HG02798 (cell line): Measurements from ENCODE around the gene CBLB.
A peak's percentile ranks its signal among the peaks of the same experiment; 100 is the strongest.

ENCODE experiments used
- ATAC-seq: cut with Tn5 transposase; IDR thresholded peaks from one replicate; pipeline ENCODE4 v1.9.1; 2021; ENCODE audit warnings: mild to moderate bottlenecking; ENCODE audit not compliant: unreplicated experiment, poor library complexity

CBLB gene

GRCh38 chr3:105848821-105849220 is 20.0 kb downstream of the CBLB start:
- ATAC-seq = no peak

DNA sequence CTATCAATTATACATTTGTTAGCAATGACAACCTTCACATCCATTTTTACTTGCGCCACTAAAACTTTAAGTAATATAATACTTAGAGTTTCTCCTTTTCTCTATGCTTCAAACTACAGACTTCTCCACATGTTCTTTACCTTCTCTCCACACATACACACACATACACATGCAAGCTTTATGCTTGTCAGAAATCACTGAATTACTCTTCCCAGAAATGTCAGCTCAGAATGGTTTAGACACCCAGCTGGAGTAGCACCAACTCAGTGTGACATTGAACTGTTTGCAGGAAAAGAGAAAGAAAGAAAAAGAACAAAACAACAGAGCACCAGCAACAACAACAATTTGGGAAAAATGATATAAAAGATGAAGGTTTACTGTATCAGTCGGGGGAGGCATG is 20.9 kb downstream of the CBLB start:
- ATAC-seq = no peak

GRCh38 chr3:105847452-105847851 is 21.4 kb downstream of the CBLB start:
- ATAC-seq = no peak

DNA sequence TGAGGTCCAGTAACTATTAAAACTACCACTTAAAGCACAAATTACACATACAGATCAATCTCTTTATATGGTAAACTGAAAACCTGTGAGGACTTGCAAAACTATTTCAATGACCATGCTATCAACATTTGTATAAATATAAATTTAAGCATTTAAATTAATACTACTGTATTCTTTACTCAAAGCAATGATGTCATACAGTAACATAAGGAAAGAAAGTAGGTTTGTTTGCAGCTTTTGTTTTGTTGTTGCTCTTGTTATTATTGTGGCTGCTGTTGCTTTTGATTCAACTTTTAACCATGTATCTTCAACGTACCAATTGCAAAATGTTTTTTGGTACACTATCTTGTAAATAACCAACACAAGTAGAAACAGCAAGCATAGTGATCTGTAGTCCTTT is 22.0 kb downstream of the CBLB start:
- ATAC-seq = no peak

- no peak for ATAC-seq
Measured at GRCh38 chr3:105845488-105845887, 23.3 kb downstream of the CBLB start.

GRCh38 chr3:105844704-105845103 is 24.1 kb downstream of the CBLB start:
- ATAC-seq = no peak

- no peak for ATAC-seq
Measured at GRCh38 chr3:105843994-105844393, 24.8 kb downstream of the CBLB start.

DNA sequence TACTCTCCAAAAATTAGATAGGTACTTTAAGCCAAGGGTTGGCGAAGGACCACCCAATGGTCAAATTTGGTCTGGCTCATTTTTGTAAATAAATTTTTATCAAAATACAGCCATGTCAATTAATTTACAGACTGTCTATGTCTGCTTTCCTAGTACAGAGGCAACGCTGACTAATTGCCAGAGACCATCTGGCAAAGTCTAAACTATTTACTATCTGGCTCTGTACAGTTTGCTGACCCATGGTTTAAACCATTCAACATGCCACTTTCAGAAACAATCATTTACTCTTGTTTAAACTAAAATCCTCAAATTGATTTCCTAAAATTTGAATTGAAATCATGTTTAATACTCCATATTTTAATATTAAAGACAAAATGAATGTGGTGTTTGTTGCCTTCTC is 25.9 kb downstream of the CBLB start:
- no peak for ATAC-seq

GRCh38 chr3:105842449-105842848 is 26.4 kb downstream of the CBLB start:
- ATAC-seq = no peak

DNA sequence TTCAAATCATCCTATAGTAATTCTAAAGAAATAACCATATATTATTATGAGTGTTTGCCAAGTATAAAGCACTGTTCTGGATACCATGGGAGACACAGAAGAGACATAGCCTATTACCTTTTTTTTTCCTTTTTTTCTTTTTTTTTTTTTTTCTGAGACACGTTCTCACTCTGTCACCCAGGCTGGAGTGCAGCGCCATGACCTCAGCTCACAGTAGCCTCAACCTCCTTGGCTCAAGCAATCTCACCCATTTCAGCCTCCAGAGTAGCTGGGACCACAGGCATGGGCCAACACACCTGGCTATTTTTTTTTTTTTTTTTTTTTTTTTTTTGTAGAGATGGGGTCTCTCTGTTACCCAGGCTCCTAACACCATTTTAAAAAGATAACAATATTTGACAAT is 30.9 kb downstream of the CBLB start:
- ATAC-seq = no peak

- peak; percentile 94 for ATAC-seq
Measured at GRCh38 chr3:105837143-105837740, 31.6 kb downstream of the CBLB start.

DNA sequence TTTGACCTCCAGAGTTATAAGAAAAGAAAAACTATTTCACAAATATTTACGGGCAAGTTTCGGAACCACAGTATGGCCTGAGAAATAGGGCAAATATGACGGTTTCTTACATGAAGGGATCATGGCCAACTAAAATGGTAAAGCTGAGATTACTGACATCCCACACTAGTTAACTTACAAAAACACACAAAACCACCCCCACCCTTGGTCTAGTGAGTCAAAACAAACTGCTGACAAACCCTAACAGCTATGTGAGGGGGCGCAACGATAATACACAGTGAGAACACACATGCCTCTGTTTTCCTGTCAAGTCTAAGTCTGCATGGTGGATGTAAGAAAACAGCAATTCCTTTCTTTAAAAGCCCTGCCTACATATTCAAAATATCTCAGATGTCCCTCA is 32.3 kb downstream of the CBLB start:
- peak; percentile 59 for ATAC-seq

DNA sequence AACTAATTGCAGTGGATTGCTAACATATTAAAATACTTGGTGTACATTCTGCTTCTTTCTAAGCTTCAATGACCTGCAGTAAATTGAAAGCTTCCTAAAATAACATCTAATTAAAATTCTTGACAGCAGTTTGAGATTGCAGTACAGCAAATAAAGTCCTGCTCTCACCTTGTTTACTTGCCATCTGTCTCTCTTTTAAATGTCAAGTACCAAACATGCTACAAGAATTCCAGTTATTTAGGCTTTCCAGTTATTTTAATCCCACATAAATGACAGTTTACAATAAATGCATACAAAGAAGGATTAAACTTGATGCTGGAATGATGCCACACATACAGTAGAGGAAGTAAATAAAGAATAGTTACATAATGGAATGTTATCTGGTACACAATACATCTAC is 33.2 kb downstream of the CBLB start:
- ATAC-seq = no peak

- ATAC-seq = no peak
Measured at GRCh38 chr3:105834768-105835167, 34.0 kb downstream of the CBLB start.

DNA sequence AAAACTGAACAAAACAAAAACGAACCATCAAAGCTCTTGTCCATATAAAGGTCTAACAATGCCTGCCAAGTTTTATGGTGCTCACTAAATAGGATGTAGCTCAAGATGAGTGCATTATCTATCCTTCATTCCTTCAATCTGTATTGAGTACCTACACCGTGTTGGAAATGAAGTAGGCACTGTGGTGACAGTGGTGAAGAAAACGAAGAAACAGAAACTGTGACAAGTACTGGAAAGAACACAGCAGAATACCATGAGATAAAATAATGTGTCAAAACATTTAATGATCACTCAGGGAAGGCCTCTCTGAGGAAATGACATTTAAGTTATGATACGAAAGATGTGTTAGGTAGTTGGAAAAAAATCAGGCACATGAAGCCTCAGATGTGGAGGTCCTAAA is 36.2 kb downstream of the CBLB start:
- ATAC-seq = no peak

- ATAC-seq = no peak
Measured at GRCh38 chr3:105830836-105831235, 38.0 kb downstream of the CBLB start.

DNA sequence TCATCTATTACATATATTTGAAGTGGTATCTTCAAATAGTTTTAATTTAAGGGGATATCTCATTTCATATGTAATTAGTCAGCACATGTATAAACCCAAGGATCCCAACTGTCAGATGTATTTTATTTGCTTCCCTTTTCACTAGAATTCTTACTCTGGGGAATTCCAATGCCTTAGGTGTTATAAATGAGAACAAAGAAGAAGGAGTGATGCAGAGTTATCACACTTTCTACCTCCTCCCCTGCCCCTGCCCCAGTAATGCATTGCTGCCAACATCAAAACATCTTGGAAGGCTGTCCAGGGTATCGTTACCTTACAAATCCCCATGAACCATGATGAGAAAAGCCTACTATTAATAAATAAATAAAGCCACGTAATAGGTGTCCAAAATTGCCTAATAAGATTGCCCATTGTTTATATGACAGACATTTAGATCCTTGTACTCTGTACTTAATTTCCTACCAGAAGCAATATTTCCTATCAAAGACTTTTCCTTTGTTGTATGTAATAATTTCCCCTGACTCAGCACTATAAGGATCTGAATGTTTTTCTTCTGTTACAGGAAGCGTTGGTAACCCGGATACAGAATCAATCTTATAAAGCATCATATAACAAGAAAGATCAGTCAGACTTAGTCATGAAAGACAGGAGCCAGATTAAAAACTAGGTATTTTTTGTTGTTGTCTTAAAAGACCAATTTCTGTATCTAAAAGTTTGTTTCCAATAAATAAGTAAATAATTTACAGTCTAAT is 38.8 kb downstream of the CBLB start:
- ATAC-seq = no peak

GRCh38 chr3:105829229-105829628 is 39.6 kb downstream of the CBLB start:
- ATAC-seq = no peak

DNA sequence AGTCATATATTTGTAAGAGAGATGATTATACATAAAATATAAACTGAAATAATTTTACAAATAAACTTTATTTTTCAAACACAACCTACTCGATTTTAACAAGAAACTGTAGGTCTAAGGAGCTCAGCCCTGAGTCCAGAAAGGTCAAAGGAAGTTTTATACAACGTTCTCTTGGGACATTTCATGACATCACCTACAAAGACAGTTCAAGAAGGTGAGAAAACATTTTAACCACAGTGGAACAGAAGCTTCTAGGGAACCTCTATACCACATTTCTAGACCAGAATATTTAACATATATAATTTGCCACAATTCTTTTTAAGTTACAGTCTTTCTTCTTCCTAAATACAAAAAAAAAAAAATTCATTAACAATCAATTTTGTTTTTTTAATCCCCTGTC is 40.1 kb downstream of the CBLB start:
- ATAC-seq = peak; percentile 67

- ATAC-seq = no peak
Measured at GRCh38 chr3:105827959-105828358, 40.9 kb downstream of the CBLB start.

DNA sequence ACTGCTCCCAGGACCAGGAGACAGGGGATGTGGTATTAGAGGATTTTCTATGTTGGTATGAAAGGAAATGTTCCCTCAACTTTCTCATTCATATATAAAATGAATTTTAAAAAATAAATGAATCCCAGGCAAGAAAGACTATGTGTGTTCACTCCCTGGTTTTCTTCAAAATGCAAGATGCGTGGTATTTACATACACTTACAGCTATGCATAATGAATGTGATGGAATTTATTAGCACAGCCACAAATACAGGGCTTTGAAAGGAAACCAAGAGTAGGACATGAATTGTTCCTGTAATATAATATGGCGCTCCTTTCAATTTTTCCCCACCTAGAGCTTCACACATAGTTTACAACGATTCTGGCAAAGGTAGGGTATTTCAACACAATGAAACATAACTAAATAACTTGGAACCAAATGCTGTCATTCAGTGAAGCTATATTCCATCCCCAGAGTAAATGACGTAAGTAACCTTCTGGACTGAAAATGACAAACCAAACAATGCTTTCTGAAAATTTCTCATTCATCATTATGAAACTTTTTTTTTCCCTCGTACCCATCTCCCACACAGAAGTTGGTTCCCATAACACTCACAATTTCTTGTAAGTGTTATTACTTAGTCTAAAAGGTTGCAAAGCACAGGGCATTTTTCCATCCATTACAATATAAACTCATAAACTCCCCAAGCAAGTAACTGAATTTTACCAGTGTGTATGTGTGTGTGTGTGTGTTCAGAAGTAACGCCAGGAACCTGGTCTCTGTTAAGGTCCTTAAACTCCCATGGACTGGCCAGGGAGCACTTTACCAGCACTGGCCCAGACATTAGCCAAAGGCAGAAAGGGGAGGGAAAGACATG is 41.8 kb downstream of the CBLB start:
- peak; percentile 54 for ATAC-seq
